H1 (cell line): ENCODE results near the gene ASGR2. TPM values are rescaled to one million over a fixed set of nuclear protein-coding genes. Genes with fewer than 3 reads are reported as not detected.
"Not testable (repeated sequence)": the region's sequence is repeated elsewhere in the genome, so short reads cannot be mapped to it uniquely, and the experiment has no call there.

Experiments
- CTCF ChIA-PET: fragments of 300-600 bp; sonication (Branson Sonifier 250); formaldehyde crosslinking; loops from one replicate; lab custom pipeline; 2021; ENCODE audit not compliant: partially characterized antibody; lab: Charles Lee
- POLR2A ChIA-PET: fragments of 300-600 bp; sonication (Branson Sonifier 250); formaldehyde crosslinking; loops from one replicate; lab custom pipeline; 2021; ENCODE audit warnings: inconsistent platforms; ENCODE audit not compliant: partially characterized antibody; lab: Charles Lee
- DNase-seq, 2 experiments: peaks; one replicate each; pipeline versions ENCODE4 v3.0.0 to v3.0.0-alpha.2; 2010 to 2022; ENCODE audit warnings: low spot score in 2 of 2, low read depth in 1 of 2, mixed read lengths in 1 of 2
- FAIRE-seq: peaks from 2 replicates; lab custom pipeline; 2011; peaks lifted over from hg19 to GRCh38; lab: Jason Lieb, UNC
- H2AFZ ChIP-seq: 2 replicates; pipeline ENCODE4 v1.8.1; 2012; ENCODE audit warnings: low read length, inconsistent platforms
- H2AK5ac ChIP-seq: 2 replicates; pipeline ENCODE4 v1.6.1; 2013; ENCODE audit warnings: low read depth, low read length
- H2BK120ac ChIP-seq: replicated peaks from 2 replicates; pipeline ENCODE3; 2013; ENCODE audit warnings: low read depth, low read length, inconsistent platforms
- H2BK12ac ChIP-seq: 2 replicates; pipeline ENCODE4 v1.6.1; 2013; ENCODE audit warnings: low read depth, low read length
- H2BK15ac ChIP-seq: 2 replicates; pipeline ENCODE4 v1.6.1; 2013; ENCODE audit warnings: low read length
- H2BK20ac ChIP-seq: 2 replicates; pipeline ENCODE4 v1.6.1; 2013; ENCODE audit warnings: low read length
- H2BK5ac ChIP-seq: 2 replicates; pipeline ENCODE4 v1.6.1; 2013; ENCODE audit warnings: low read depth, low read length
- H3K14ac ChIP-seq: 2 replicates; pipeline ENCODE4 v1.6.1; 2013; ENCODE audit warnings: inconsistent platforms; ENCODE audit not compliant: insufficient read length
- H3K18ac ChIP-seq: 2 replicates; pipeline ENCODE4 v1.6.1; 2013; ENCODE audit warnings: low read length; ENCODE audit errors: extremely low read depth
- H3K23ac ChIP-seq: 2 replicates; pipeline ENCODE4 v1.6.1; 2013; ENCODE audit warnings: inconsistent platforms; ENCODE audit not compliant: insufficient read length
- H3K23me2 ChIP-seq: 2 replicates; pipeline ENCODE4 v1.6.1; 2013; ENCODE audit warnings: low read depth, low read length
- H3K27ac ChIP-seq: 2 replicates; pipeline ENCODE4 v1.6.1; 2011; ENCODE audit warnings: low read depth, low read length, inconsistent platforms
- H3K27me3 ChIP-seq, 4 experiments: replicated peaks in 1 of 4; 1 replicate in 1 of 4; 2 replicates in 3 of 4; pipeline versions ENCODE4 v1.6.1 to v1.8.1; 2011 to 2013; ENCODE audit warnings: low read length in 3 of 4, mild to moderate bottlenecking in 3 of 4, inconsistent platforms in 2 of 4, mixed read lengths in 2 of 4, moderate library complexity in 1 of 4; ENCODE audit not compliant: control insufficient read depth in 3 of 4, insufficient read depth in 3 of 4; ENCODE audit errors: extremely low read depth in 1 of 4
- H3K36me3 ChIP-seq, 4 experiments: 2 replicates each; pipeline versions ENCODE4 v1.6.1 to v1.8.1; 2011 to 2013; ENCODE audit warnings: mild to moderate bottlenecking in 4 of 4, low read length in 3 of 4, moderate library complexity in 2 of 4, control low read depth in 1 of 4, inconsistent platforms in 1 of 4; ENCODE audit not compliant: insufficient read depth in 4 of 4, control insufficient read depth in 2 of 4
- H3K4ac ChIP-seq: replicated peaks from 2 replicates; pipeline ENCODE3; 2013; ENCODE audit warnings: low read length, low read depth, mixed read lengths, inconsistent platforms; ENCODE audit not compliant: insufficient read length
- H3K4me1 ChIP-seq, 4 experiments: replicated peaks in 1 of 4; 1 replicate in 1 of 4; 2 replicates in 3 of 4; pipeline versions ENCODE4 v1.6.1 to v1.8.1; 2011 to 2013; ENCODE audit warnings: low read length in 3 of 4, inconsistent platforms in 2 of 4, mixed read lengths in 1 of 4; ENCODE audit not compliant: insufficient read depth in 4 of 4, control insufficient read depth in 3 of 4
- H3K4me2 ChIP-seq, 2 experiments: 2 replicates each; pipeline versions ENCODE4 v1.6.1 to v1.8.1; 2011 to 2013; ENCODE audit warnings: low read depth in 2 of 2, low read length in 2 of 2, control low read depth in 1 of 2, inconsistent platforms in 1 of 2, mild to moderate bottlenecking in 1 of 2; ENCODE audit not compliant: insufficient read depth in 1 of 2
- H3K4me3 ChIP-seq, 4 experiments: fragments of 200-600, 300-600 bp in 1 of 4; sonication (generic), shearing (Covaris generic), sonication (Bioruptor Twin) in 1 of 4; 2 replicates each; pipeline versions ENCODE4 v1.5.1 to v1.8.1; 2011 to 2016; ENCODE audit warnings: low read length in 4 of 4, low read depth in 3 of 4, control low read depth in 2 of 4, inconsistent platforms in 2 of 4, mild to moderate bottlenecking in 2 of 4, mixed read lengths in 1 of 4, moderate library complexity in 1 of 4; ENCODE audit not compliant: insufficient read depth in 2 of 4; ENCODE audit errors: extremely low read depth in 1 of 4
- H3K56ac ChIP-seq: replicated peaks from 2 replicates; pipeline ENCODE3; 2013; ENCODE audit warnings: low read depth, mild to moderate bottlenecking, mixed read lengths, low read length, inconsistent platforms; ENCODE audit not compliant: insufficient read length
- H3K79me1 ChIP-seq: 2 replicates; pipeline ENCODE4 v1.6.1; 2013; ENCODE audit warnings: low read depth, low read length, control low read depth
- H3K79me2 ChIP-seq, 2 experiments: 2 replicates each; pipeline versions ENCODE4 v1.6.1 to v1.8.1; 2012 to 2013; ENCODE audit warnings: low read length in 2 of 2, mild to moderate bottlenecking in 2 of 2, inconsistent platforms in 1 of 2; ENCODE audit not compliant: insufficient read depth in 2 of 2, control insufficient read depth in 1 of 2
- H3K9ac ChIP-seq, 4 experiments: replicated peaks in 1 of 4; 1 replicate in 1 of 4; 2 replicates in 3 of 4; pipeline versions ENCODE4 v1.6.1 to v1.8.1; 2011 to 2013; ENCODE audit warnings: low read depth in 3 of 4, low read length in 3 of 4, control low read depth in 2 of 4, mild to moderate bottlenecking in 2 of 4, moderate library complexity in 2 of 4, inconsistent platforms in 1 of 4; ENCODE audit errors: extremely low read depth in 1 of 4
- H3K9me3 ChIP-seq, 2 experiments: 2 replicates each; pipeline versions ENCODE4 v1.6.1 to v1.8.1; 2012 to 2013; ENCODE audit warnings: mild to moderate bottlenecking in 2 of 2, moderate library complexity in 2 of 2, control low read depth in 1 of 2, inconsistent platforms in 1 of 2, low read depth in 1 of 2, low read length in 1 of 2, mixed read lengths in 1 of 2; ENCODE audit not compliant: insufficient read depth in 2 of 2
- H4K20me1 ChIP-seq, 2 experiments: replicated peaks in 1 of 2; 2 replicates each; pipeline versions ENCODE3 to v1.8.1; 2011 to 2013; ENCODE audit warnings: inconsistent platforms in 2 of 2, low read length in 2 of 2, mild to moderate bottlenecking in 1 of 2; ENCODE audit not compliant: insufficient read depth in 2 of 2, control insufficient read depth in 1 of 2
- H4K5ac ChIP-seq: 2 replicates; pipeline ENCODE4 v1.6.1; 2013; ENCODE audit warnings: low read length, low read depth, mixed read lengths, inconsistent platforms; ENCODE audit not compliant: insufficient read length
- H4K8ac ChIP-seq: 2 replicates; pipeline ENCODE4 v1.8.0; 2013; ENCODE audit warnings: mild to moderate bottlenecking, moderate library complexity, low read length, inconsistent platforms; ENCODE audit not compliant: insufficient read depth; ENCODE audit errors: extremely low read depth
- H4K91ac ChIP-seq: replicated peaks from 2 replicates; pipeline ENCODE3; 2013; ENCODE audit warnings: low read length, mixed read lengths, inconsistent platforms; ENCODE audit not compliant: insufficient read length
- JUND ChIP-seq: IDR thresholded peaks from 2 replicates; pipeline ENCODE4 v1.6.1; 2011; ENCODE audit warnings: mild to moderate bottlenecking, improper control_type of control experiment, low read length
- RFX5 ChIP-seq: IDR thresholded peaks from 2 replicates; pipeline ENCODE4 v1.6.1; 2011; ENCODE audit warnings: low read depth, low read length, improper control_type of control experiment, borderline replicate concordance
- WGBS, 2 experiments: shearing (Covaris generic) in 1 of 2; methylation state at CpG; one replicate each; pipeline versions ENCODE4 v1.1.6 to v1.1.7; 2013 to 2015; ENCODE audit warnings: low lambda C conversion rate in 2 of 2, mixed read lengths in 2 of 2, inconsistent platforms in 1 of 2, low coverage in 1 of 2, missing lambda C conversion rate in 1 of 2; ENCODE audit not compliant: insufficient replicate concordance in 2 of 2, insufficient coverage in 1 of 2, insufficient read length in 1 of 2; ENCODE audit errors: extremely low coverage in 1 of 2, missing lambda C conversion rate in 1 of 2; 5-methylcytosine and 5-hydroxymethylcytosine counted together
- polyA plus RNA-seq, 7 experiments: library from polyadenylated mRNA; depleted of rRNA in 3 of 7; stranded (reverse) in 5 of 7; unstranded in 2 of 7; fragments of >200 nt in 5 of 7; fragments of 200-250 nt in 2 of 7; gene quantifications; 1 replicate in 5 of 7; 2 replicates in 1 of 7; 4 replicates in 1 of 7; pipeline versions ENCODE4 v1.2.1 to v1.2.3, GENCODE V29; 2011 to 2013; ENCODE audit warnings: missing spikeins in 2 of 7, mixed read lengths in 2 of 7
- total RNA-seq: library from RNA; stranded (reverse); fragmentation: NEBNext Ultra II Directional; extraction: Animal tissue kit (Norgen Biotek cat#: 25700); gene quantifications from 2 replicates; pipeline ENCODE4 v1.2.1, GENCODE V29; 2021

ASGR2 gene
- total and polyA plus RNA-seq, 2 of the 8 experiments (the other 6 are each of a cell fraction or from before 2014, with no cell fraction given) = 0.91 TPM; not detected in 1

GRCh38 chr17:7101531-7101930 is 13.1 kb downstream of the ASGR2 start (continued):
- TF ChIP-seq RFX5 = no peak
- TF ChIP-seq JUND = no peak

DNA sequence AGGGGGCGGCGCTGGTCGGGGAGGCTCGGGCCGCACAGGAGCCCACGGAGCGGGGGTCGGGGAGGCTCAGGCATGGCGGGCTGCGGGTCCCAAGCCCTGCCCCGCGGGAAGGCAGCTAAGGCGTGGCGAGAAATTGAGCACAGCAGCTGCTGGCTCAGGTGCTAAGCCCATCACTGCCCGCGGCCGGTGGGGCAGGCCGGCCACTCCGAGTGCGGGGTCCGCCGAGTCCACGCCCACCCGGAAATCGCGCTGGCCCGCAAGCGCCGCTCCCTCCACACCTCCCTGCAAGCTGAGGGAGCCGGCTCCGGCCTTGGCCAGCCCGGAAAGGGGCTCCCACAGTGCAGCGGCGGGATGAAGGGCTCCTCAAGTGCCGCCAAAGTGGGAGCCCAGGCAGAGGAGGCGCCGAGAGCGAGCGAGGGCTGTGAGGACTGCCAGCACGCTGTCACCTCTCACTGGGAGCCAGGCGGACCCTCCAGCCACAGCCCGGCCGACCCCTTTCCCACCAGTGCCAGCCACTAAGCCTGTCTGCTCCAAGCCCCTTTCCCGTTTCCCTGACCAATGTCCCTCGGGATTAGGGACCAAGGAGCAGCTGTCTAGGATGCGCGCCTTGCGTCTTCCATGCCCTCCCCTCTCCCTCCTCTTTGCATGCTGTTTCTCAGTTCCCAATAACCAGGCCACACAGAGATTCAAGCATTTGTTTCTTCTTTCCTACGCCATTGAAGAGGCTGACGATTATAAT is 13.8 kb downstream of the ASGR2 start:
- not testable (repeated sequence) for H3K4me1 ChIP-seq, H3K79me1 ChIP-seq, H3K18ac ChIP-seq, H3K9ac ChIP-seq, H2BK15ac ChIP-seq, H4K8ac ChIP-seq, H3K36me3 ChIP-seq, H3K9me3 ChIP-seq, H3K4ac ChIP-seq, H2BK20ac ChIP-seq, H4K5ac ChIP-seq, H2BK5ac ChIP-seq, H2AK5ac ChIP-seq, FAIRE-seq, H3K56ac ChIP-seq, H3K27ac ChIP-seq, H3K23ac ChIP-seq, H3K27me3 ChIP-seq, H4K20me1 ChIP-seq, H4K91ac ChIP-seq, H3K23me2 ChIP-seq, H2BK120ac ChIP-seq, H3K79me2 ChIP-seq, H3K14ac ChIP-seq, H2AFZ ChIP-seq, H3K4me2 ChIP-seq, H2BK12ac ChIP-seq, DNase-seq
- peak overlapping the region in 1 of 4 experiments; percentile 20; a peak in 1 of 8 replicates for H3K4me3 ChIP-seq
- ChIA-PET CTCF (interaction anchor here (1.4 to 2.1 kb wide), 7 partner anchors 10 to 77 kb away, joined by 4 to 8 read pairs (median 5); no protein-coding TSS in a partner anchor), POLR2A (interaction anchor here (0.6 to 1.6 kb wide), 4 partner anchors 32 to 207 kb away, joined by 3 to 4 read pairs (median 4); partner anchors contain the start of gene SLC16A13)
- 84% methylated on average over 40 of the region's 50 CpGs; no CpG with 5 or more reads in 1 of the 2 experiments for WGBS, 2 experiments
